ENCODE results near the gene CLNK. TPM values are rescaled to one million over a fixed set of nuclear protein-coding genes. Genes with fewer than 3 reads are reported as not detected.

CLNK gene
- polyA plus RNA-seq, 3 donors: not detected

GRCh38 chr4:10596586-10597290 lies 87.8 kb downstream of the CLNK start:
- 81% methylated on average over 2 of the region's 2 CpGs for WGBS (ENCODE audit: insufficient coverage)

GRCh38 chr4:10593130-10593529 lies 91.4 kb downstream of the CLNK start:
- peaks cover 5% of the 10 kb centered on the region for H3K4me1 Mint-ChIP-seq
- intact Hi-C loops (cut with micrococcal nuclease): no loop called here
- no peak overlapping the region for H3K4me2 ChIP-seq (replicated peaks; ENCODE audit: extremely low read depth, low read length, poor library complexity, severe bottlenecking)
- H3K36me3 ChIP-seq (replicated peaks in 1 of 2; ENCODE audit: control insufficient read depth in 1 of 2, insufficient read depth in 2 of 2, low read length in 2 of 2): no peaks in the 10 kb centered on the region
- H3K79me2 ChIP-seq (ENCODE audit: insufficient read depth, low read length): no peaks in the 10 kb centered on the region
- H3K4me3 ChIP-seq (replicated peaks in 1 of 3; ENCODE audit: low read depth in 2 of 3, low read length in 3 of 3): no peak overlapping the region
- H3K27me3 Mint-ChIP-seq (ENCODE audit: low read depth in 3 of 3): peaks cover 0 to 1% (median 0%) of the 10 kb centered on the region in 3 donors
- peaks cover 3% of the 10 kb centered on the region in 2 donors for H3K4me1 ChIP-seq (ENCODE audit: control insufficient read depth in 1 of 2, insufficient read depth in 2 of 2, low read length in 2 of 2)
- H3K27ac Mint-ChIP-seq: no peak overlapping the region
- no peak for DNase-seq
- H3K4me3 Mint-ChIP-seq: no peak overlapping the region
- H3K9ac ChIP-seq (ENCODE audit: insufficient read depth, low read length, poor library complexity, severe bottlenecking): no peak overlapping the region
- WGBS (ENCODE audit: insufficient coverage): 83% methylated on average over 4 of the region's 10 CpGs
- no peaks in the 10 kb centered on the region for H4K20me1 ChIP-seq (ENCODE audit: insufficient read depth, low read length)
- no peak overlapping the region for H2AFZ ChIP-seq (ENCODE audit: insufficient read depth, low read depth, low read length, poor library complexity, severe bottlenecking)
- peaks cover 0 to 2% (median 0%) of the 10 kb centered on the region in 7 donors for H3K9me3 Mint-ChIP-seq
- no peak overlapping the region for H3K27ac ChIP-seq (ENCODE audit: low read depth in 1 of 2, low read length in 2 of 2)
- no peaks in the 10 kb centered on the region for H3K36me3 Mint-ChIP-seq
- H3K27me3 ChIP-seq (ENCODE audit: control insufficient read depth in 2 of 2, insufficient read depth in 2 of 2, low read length in 2 of 2): no peaks in the 10 kb centered on the region
- TF ChIP-seq, protein P1, sequence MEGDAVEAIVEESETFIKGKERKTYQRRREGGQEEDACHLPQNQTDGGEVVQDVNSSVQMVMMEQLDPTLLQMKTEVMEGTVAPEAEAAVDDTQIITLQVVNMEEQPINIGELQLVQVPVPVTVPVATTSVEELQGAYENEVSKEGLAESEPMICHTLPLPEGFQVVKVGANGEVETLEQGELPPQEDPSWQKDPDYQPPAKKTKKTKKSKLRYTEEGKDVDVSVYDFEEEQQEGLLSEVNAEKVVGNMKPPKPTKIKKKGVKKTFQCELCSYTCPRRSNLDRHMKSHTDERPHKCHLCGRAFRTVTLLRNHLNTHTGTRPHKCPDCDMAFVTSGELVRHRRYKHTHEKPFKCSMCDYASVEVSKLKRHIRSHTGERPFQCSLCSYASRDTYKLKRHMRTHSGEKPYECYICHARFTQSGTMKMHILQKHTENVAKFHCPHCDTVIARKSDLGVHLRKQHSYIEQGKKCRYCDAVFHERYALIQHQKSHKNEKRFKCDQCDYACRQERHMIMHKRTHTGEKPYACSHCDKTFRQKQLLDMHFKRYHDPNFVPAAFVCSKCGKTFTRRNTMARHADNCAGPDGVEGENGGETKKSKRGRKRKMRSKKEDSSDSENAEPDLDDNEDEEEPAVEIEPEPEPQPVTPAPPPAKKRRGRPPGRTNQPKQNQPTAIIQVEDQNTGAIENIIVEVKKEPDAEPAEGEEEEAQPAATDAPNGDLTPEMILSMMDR (IDR thresholded peaks at IDR 0.05): no peak
- no peaks in the 10 kb centered on the region for H3K9me3 ChIP-seq (replicated peaks in 1 of 2; ENCODE audit: control insufficient read depth in 1 of 2, insufficient read depth in 1 of 2, low read length in 2 of 2)

More at GRCh38 chr4:10596586-10597290, 87.8 kb downstream of the CLNK start:
- H3K9ac ChIP-seq (ENCODE audit: insufficient read depth, low read length, poor library complexity, severe bottlenecking): no peak overlapping the region
- no peaks in the 10 kb centered on the region for H3K9me3 ChIP-seq (replicated peaks in 1 of 2; ENCODE audit: control insufficient read depth in 1 of 2, insufficient read depth in 1 of 2, low read length in 2 of 2)
- TF ChIP-seq, protein P1 (IDR thresholded peaks at IDR 0.05): no peak
- Mint-ChIP-seq H3K36me3 (no peaks in the 10 kb centered on the region), H3K27me3 (ENCODE audit: low read depth in 3 of 3) (peaks cover 0 to 2% (median 0%) of the 10 kb centered on the region in 3 donors), H3K4me3 (no peak overlapping the region), H3K4me1 (peaks cover 11% of the 10 kb centered on the region), H3K9me3 (peaks cover 0 to 3% (median 0%) of the 10 kb centered on the region in 7 donors), H3K27ac (no peak overlapping the region)
- H2AFZ ChIP-seq (ENCODE audit: insufficient read depth, low read depth, low read length, poor library complexity, severe bottlenecking): no peak overlapping the region
- H3K27me3 ChIP-seq (ENCODE audit: control insufficient read depth in 2 of 2, insufficient read depth in 2 of 2, low read length in 2 of 2): no peaks in the 10 kb centered on the region
- H3K4me3 ChIP-seq (replicated peaks in 1 of 3; ENCODE audit: low read depth in 2 of 3, low read length in 3 of 3): no peak overlapping the region
- DNase-seq: no peak
- intact Hi-C loops (cut with micrococcal nuclease): no loop called here
- no peak overlapping the region for H3K4me2 ChIP-seq (replicated peaks; ENCODE audit: extremely low read depth, low read length, poor library complexity, severe bottlenecking)
- no peaks in the 10 kb centered on the region for H3K4me1 ChIP-seq (ENCODE audit: control insufficient read depth in 1 of 2, insufficient read depth in 2 of 2, low read length in 2 of 2)
- no peak overlapping the region for H3K27ac ChIP-seq (ENCODE audit: low read depth in 1 of 2, low read length in 2 of 2)
- no peaks in the 10 kb centered on the region for H4K20me1 ChIP-seq (ENCODE audit: insufficient read depth, low read length)
- no peaks in the 10 kb centered on the region for H3K79me2 ChIP-seq (ENCODE audit: insufficient read depth, low read length)
- no peaks in the 10 kb centered on the region for H3K36me3 ChIP-seq (replicated peaks in 1 of 2; ENCODE audit: control insufficient read depth in 1 of 2, insufficient read depth in 2 of 2, low read length in 2 of 2)
